A204.1 (cell line): ENCODE measurements around the gene CDCP2.
A peak's percentile ranks its signal among the peaks of the same experiment; 100 is the strongest.

Experiments
- FAIRE-seq: peaks from 2 replicates; lab custom pipeline; 2012; peaks lifted over from hg19 to GRCh38; lab: Jason Lieb, UNC

Gene CDCP2

DNA sequence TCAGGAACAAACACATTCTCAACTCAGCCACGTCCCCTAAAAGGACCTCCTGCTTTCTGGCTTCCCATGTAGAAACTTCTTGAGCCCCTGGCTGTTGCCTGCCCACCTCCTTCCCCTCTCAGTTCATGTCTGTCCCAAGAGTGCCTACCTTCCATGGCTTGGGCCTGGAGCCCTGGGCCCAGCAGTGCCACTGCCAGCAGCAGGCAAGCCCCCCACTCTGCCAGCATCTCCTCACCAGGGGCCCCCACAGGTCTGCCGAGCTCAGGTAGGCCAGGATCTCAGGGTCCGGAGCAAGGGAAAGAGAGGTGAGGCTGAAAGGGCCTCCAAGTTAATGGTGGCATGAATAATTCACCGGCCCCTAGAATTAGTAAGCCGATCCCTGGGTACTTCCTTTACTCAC, at the start of gene CDCP2:
Gene CDCP2, minus strand, starts transcription at position 305 of the 400 bp plus-strand sequence. Its CDS starts 78 bp downstream, at position 227.
- no peak for FAIRE-seq

DNA sequence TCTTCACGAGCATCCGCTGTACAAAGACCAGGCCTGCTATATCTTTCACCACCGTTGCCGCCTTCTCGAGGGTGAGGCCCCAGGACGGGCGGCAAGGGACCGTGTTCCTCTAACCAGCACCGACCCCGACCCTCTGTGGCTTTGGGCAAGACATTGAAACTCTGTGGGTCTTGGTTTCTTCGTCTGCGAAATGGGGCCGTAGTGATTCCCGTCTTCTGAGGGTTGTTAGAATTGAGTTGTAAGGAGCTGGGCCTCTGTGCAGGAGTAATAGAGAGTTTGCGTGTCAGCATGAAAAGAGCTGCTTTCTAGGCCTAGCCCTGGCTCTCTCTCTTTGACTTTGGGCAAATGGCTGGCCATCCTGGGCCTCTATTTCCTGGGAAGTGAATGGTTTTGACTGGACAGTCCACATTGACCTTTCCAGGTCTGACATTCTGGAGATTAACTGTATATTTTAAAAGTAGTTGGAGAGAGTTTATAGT, 47.8 kb upstream of the CDCP2 start:
- FAIRE-seq = no peak

DNA sequence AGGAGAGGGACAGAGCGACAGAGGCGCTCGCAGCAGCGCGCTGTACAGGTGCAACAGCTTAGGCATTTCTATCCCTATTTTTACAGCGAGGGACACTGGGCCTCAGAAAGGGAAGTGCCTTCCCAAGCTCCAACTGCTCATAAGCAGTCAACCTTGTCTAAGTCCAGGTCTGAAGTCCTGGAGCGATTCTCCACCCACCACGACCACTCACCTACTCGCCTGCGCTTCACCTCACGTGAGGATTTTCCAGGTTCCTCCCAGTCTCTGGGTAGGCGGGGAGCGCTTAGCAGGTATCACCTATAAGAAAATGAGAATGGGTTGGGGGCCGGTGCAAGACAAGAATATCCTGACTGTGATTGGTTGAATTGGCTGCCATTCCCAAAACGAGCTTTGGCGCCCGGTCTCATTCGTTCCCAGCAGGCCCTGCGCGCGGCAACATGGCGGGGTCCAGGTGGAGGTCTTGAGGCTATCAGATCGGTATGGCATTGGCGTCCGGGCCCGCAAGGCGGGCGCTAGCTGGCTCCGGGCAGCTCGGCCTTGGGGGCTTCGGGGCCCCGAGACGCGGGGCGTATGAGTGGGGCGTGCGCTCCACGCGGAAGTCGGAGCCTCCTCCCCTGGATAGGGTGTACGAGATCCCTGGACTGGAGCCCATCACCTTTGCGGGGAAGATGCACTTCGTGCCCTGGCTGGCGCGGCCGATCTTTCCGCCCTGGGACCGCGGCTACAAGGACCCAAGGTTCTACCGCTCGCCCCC, 47.1 kb upstream of the CDCP2 start, which contains the start of the genes CYB5RL and MRPL37:
Gene CYB5RL, minus strand, starts transcription at position 266 of the 754 bp plus-strand sequence. CDS start 4,414 bp downstream, outside the sequence.
Gene MRPL37, plus strand, starts transcription at position 403 of the 754 bp plus-strand sequence. Its CDS starts 77 bp downstream, at position 480.
- peak; percentile 95 for FAIRE-seq

DNA sequence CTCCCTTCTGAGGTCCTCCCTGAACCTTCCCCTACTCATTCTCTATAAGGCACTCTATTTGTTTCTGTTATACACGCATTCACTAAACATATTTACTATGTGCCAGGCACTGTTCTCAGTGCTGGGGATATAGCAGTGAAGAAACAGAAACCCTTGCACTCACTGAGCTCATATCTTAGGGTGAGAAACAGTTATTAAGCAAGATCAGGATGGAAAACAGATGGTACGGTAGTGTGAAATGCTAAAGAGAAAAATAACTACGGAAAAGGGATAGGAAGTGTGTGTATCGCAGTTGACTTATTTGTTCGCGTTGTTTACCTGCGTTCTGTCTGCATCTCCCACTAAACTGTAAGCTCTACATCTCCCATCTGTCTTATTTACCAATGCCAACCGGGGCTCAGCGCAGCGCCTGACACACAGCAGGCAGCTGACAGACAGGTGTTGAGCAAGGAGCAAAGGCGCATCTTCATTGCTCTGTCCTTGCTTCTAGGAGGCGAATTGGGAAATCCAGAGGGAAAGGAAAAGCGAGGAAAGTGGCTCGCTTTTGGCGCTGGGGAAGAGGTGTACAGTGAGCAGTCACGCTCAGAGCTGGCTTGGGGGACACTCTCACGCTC, 46.5 kb upstream of the CDCP2 start:
- FAIRE-seq = no peak

DNA sequence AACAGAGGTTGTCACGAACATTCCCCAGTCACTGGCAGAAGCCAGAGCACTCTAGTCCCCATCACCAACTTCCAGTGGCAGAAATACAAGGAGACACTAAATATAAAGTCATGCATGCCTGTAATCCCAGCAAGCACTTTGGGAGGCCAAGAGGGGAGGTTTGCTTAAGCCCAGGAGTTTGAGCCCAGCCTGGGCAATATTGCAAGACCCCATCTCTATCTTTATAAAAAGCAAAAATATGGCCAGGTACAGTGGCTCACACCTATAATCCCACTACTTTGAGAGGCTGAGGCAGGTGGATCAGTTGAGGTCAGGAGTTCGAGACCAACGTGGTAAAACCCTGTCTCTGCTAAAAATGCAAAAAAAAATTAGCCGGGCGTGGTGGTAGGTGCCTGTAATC, 40.7 kb upstream of the CDCP2 start:
- FAIRE-seq = no peak

DNA sequence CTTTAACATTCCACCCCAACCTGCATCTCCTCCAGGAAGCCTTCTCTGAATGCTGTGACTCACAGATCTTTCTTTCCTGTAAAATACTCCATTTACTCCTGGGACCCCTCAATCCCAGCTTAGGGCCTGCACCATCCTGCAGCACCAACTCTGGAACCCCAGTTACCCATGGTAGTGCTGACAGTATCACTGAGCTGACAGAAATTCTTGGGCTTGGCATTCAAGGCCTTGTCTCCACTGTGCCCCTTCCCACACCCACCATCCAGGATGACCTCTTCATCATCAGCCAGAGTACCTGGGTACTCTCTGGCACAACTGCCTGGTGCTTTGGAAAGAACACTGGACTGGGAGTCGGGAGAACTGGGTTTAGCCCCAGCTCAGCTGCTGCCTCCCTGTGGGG, 38.7 kb upstream of the CDCP2 start:
- no peak for FAIRE-seq

DNA sequence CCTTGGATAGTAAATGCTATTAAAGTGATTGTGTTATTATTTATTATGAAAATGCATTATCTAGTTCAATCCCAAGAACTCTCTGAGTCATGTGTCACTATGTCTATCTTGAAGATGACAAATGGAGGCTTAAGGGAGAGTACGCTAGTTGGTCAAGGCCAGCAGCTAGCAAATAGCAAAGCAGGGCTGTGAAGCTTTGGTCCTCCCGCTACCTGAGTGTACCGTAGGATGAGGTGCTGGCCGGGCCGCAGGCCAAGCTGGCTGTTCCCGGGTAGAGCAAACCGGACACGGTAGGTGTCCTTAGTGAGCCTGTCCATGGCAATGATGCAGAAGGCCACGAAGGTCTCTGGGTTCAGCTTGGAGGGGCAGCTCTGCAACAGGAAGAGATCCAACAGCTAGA, 37.7 kb upstream of the CDCP2 start:
- no peak for FAIRE-seq

DNA sequence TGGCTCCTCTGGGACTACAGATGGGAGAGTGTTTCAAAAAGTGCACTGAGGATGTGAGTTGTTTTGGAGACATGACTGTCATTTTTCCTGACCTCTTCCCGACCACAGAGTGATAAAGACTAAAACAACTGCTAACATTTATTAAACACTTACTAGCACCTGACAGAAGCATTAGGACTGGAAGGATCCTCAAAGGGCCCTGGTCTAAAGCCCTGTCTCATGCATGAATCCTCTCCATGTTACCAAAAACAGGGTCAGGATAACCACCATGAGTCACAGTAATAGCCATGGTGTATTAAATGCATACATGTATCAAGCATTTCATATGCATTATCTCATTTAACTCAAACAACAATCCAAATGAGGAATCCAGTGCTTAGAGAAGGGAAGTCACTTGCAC, 35.5 kb upstream of the CDCP2 start:
- no peak for FAIRE-seq

DNA sequence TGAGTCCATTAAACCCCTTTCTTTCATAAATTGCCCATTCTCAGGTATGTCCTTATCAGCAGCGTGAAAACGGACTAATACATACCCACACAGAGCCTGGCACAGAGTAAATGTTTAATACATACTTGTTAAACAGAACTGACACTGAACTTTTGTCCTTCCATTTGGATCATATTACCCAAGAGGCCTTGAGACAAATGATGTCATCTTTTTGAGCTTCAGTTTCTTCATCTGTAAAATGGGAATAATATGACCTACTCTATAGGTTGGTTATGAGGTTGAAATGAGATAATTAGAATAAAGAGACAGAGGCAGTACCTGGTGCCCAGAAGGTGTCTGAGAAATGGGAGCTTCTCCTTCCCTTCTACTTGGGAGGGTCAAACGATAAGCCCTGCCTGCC, 33.3 kb upstream of the CDCP2 start:
- no peak for FAIRE-seq

DNA sequence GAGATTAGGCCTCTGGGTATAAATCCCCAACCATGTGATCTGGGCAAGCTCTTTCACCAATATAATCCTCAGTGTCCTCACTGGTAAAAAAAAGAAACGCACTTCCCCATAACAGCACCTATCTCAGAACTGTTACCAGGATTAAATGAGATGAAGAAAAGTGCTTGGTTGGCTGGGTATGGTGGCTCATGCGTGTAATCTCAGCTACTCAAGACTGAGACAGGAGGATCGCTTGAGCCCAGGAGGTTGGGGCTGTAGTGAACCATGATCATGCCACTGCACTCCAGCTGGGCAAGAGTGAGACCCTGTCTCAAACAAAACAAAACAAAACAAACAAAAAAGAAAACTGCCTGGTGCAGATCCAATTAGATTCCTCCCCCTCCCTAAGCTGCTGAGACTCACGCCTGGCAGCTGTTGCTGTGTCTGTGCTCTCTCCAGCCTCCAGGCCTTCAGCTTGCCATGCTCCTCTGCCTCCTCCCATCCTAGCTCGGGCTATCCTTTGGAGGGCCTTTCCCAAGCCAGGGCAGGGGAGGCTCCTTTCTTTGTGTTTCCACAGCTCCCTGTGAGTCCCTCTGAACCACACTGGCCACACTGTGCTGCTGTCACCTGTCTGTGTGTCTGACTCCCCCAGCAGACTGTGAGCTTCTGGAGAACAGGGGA, 28.0 kb upstream of the CDCP2 start:
- FAIRE-seq = no peak

DNA sequence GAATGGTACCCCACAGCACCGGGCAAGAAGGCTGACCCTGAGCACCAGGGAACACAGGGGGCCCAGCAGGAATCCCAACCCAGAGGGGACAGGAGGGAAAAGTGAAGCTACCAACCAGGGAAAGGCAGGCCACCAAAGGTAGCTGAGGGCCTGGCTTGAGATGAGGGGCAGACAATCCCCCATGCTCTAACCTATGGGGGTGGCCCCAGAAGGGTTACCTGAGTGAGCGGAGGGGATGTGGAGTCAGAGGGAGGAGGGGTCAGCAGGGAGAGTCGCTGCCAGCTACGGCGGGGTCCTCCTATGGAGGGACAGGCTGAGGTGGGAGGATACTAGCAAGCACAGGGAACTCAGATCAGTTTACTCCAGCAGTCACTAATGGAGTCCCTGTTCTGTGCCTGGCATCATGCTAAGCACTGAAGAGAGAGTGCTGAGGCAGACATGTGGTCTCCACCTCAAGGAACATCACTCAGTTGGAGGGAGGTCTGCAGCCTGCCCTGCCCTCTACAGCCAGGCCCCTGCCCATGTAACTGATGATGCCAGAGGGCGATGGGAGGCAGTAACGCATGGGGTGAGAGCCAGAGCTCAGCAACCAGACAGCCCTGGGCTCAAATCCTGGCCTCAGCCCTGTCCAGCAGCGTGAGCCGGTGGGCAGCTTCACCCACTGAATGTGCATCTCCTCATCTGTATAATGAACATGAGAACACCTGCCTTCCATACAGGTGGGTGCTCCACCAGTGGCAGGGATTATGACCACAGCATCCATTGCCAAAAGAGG, 25.7 kb upstream of the CDCP2 start:
- FAIRE-seq = no peak

DNA sequence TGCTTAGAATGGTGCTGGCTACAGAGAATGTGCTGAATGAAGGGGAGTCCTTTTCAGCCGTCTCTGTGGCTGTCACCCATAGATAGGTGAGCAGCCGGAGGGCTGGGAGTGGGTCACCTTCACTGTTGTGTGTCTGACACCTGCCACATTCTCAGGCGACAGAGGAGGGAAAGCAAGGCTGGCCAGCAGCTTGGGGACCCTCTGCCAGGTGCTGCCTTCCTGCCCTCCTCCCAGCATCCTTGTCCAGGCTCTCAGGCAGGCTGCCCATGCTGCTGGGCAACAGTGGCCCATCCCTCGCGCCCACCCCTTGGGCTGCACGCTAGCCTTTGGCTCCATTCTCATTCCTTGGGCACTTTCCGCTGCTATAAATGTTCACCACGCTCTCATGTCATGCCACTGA, 24.9 kb upstream of the CDCP2 start:
- no peak for FAIRE-seq

DNA sequence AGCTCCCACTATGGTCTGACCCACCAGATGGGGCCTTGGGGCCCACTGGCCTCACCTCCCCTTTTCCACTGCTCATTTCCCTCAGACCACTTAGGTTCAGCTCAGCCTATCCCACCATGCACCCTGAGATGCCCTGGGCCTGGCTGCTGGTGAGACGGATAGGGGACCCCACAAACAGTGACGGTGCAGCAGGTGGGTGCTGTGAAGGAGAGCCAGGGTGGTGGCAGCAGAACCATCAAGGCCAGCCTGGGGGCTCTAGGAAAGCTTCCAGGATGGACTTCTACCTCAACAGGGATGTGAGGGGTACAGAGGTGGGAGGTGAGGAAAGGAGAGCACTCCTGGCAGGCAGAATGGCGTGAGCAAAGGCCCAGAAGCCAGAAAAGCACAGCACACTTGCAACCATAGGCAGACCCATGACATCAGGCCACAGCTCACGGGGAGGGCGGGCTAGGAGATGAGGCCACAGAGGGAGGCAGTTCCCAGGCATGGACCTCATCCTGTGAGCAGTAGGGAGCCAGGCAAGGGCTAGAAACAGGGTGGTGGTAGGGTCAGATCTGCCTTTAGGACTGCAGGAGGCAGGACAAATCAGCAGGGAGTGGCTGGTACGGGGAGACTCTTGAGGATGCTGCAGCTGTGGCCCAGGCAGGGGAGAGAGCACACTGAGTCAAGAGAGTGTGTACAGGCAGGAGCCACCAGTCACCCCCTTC, 24.0 kb upstream of the CDCP2 start:
- no peak for FAIRE-seq

DNA sequence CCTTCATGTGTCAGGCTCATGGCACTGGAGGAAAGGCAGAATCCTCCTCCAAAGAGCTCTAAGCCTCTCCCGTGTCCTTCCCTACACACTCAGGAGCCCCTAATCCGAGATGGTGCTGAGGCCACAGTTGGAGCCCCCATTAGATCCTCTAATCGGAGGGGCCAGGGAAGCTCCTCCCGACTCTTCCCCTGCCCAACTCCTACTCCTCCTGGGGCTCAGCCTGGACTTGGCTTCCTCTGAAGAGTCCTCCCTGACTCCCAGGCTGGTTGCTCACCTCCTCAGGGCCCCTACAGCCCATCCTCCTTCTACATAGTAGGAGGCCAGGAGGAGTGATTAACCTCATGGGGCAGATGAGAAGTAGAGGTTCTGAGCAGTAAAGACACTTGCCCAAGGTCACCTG, 21.3 kb upstream of the CDCP2 start:
- FAIRE-seq = no peak

DNA sequence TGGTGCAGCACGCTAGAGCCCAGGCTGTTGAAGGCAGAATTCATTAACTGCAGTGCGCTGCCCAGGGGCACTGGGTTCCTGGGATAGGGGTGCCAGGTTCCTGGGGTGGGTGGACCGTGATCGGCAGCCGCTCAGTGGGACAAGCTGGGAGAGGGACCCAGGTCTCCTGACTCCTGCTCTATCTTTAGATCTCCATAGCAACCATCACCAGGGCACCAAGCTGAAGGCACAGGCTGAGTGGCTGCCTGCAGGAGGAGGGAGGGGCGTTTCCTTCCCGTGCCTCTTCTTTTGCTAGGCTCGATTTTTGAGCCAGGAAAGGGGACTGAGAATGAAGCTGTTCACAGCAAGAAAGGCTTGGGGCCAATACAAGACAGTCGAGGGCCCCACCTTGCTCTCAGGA, 20.9 kb upstream of the CDCP2 start:
- no peak for FAIRE-seq

DNA sequence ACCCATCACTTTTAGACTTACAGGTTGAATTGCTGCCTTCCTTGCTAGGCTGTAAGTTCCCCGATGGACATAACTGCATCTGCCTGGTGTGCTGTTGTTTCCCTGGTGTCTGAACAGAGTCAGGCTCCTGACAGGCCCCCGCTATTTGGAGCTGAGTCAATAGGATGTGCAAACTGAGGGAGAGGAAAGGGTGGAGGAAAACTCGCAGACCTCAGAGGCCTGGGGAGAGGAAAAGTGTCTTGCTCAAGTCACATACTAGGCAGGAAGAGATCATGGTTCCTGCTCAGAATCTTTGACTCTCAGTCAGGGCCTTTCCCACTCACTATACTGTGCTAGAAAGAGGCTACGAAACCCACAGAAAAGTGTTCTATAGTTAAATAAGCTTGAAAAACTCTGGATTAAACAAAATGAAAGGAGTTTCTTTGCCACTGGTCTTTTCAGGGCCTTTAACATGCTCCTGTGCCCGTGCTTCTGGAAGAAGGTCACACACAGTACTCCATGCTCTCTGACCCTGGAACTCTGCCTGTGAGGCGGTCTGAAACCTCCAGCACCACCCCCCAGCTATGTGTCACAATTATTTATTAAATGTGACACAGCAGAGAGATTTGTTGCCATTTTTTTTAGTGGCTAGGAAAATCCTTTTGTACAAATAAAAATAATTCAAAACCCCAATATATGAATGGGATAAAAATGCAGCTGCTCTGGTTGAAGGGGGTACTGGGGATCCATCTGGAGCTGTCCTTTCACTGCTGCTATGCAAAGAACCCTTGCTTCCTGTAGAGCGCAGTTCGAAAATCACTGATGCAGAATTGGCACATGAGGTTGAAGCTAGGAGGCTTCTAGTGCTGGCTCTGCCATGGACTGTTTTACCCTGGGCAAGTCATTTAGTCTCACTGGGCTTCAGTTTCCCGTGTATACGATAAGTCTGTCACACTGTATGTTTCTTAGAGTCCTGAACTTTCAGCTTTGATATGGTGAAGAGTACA, 20.1 kb upstream of the CDCP2 start:
- FAIRE-seq = no peak

DNA sequence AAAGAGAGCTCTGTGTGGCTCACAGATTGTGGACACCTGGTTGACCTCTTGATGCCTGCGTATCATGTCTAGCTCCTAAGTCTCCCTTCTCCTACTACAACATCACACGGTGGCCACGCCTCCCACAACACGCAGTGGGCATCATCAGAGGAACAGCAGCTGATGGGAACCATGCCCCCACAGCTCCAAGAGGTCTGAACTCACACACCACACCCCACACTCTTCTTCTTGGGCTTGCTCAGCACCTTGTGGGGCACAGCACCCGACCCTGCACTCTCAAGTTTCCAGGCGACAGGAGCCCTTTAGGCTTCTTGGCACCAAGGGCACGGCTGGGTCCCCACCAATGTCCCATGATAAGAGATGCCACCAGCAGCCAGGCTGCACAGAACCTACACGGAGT, 18.8 kb upstream of the CDCP2 start:
- FAIRE-seq = no peak

DNA sequence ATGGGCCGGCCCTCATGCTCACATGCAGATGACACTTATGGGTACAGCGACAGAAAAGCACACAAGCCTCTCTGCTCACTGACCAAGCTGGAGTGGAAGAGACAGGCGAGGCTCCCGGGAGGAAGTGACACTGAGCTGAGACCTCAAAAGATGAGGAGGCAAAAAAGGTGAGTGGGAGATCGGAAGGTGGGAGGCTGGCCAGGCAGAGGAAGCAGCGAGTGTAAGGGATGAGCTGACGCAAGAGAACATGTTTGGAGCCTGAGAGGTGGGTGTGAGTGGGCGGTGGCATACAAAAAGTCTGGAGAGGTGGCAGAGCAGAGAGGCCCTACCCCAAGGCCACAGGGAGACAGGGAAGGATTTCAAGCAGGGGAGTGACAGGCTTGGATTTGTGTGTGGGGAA, 18.2 kb upstream of the CDCP2 start:
- no peak for FAIRE-seq

DNA sequence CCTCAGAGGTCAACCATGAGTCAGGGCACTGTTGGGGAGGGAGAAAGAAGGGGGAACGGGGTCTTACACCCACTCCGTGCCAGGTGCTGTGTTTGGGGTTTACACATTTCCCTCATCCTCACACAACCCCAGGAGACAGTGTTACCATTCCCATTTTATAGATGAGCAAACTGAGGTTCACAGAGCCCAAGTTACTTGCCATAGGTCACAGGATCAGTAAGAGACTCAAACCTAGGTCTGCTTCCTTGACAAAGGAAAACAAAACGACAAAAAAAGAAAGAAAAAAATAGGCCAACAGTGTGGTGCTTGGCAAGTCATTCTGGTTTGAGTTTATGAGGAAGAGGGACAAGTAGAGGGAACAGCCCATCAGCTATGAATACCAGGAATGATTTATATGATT, 16.3 kb upstream of the CDCP2 start:
- no peak for FAIRE-seq

DNA sequence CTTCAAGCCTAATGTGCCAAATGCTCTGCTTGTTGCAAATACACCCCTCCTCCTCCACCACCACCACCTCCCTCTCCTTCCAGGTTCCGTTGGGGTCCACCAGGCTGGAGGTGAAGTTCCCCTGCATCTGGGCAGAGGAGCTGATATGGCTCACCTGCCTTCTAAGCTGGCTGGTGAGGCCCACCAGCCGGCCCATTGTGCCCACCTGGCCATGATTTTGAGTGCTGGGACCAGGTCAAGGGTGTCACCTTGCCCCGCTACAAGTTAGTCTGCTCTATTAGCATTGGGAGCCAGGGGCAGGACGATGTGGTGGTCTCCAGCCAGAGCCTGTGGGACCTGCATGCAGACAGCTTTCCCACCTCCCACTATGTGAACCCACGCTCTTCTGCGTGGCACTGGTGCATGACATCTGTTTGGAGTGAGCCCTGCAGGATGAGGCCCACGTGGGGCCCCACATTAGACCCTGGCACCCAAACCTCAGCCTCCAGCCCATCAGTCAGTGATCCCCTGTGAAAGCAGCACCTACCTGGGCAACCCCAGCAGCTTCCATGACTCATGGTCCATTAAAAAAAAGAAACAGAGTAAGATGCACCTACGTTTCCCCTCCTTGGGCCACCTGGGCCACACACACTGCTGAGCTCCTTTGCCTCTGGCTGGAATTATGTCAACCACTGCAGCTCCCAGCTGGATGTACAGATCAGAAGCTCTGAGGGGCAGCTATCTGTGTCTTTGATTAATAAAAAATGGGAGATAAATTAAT, 15.6 kb upstream of the CDCP2 start:
- no peak for FAIRE-seq
